Naive thymus-derived CD4-positive, alpha-beta T cell (primary cell): ENCODE measurements around the gene SAFB2. TPM values are rescaled to one million over a fixed set of nuclear protein-coding genes. Genes with fewer than 3 reads are reported as not detected.
A peak's percentile ranks its signal among the peaks of the same experiment; 100 is the strongest.

ENCODE experiments used
- ATAC-seq: fragments of 150-1000 bp; cut with Tn5 transposase; 2 replicates; pipeline ENCODE4 v1.10.0; 2021; ENCODE audit warnings: mild to moderate bottlenecking, moderate library complexity
- CTCF ChIA-PET: fragments of 350-600 bp; sonication (Branson Sonifier 250); formaldehyde crosslinking; loops from one replicate; lab custom pipeline; 2021; ENCODE audit warnings: antibody characterized with exemption; lab: Charles Lee
- POLR2A ChIA-PET: fragments of 350-600 bp; sonication (Branson Sonifier 250); formaldehyde crosslinking; loops from one replicate; lab custom pipeline; 2021; ENCODE audit warnings: antibody characterized with exemption, inconsistent platforms; lab: Charles Lee
- DNase-seq, 9 donors: peaks; one replicate each; pipeline versions ENCODE4 v3.0.0 to v3.0.0-alpha.2; 2020 to 2022; ENCODE audit warnings: mixed read lengths in 1 of 9
- H3K27ac ChIP-seq: one replicate; pipeline ENCODE4 v1.7.0; 2013; ENCODE audit warnings: mild to moderate bottlenecking, low read depth, low read length, moderate library complexity
- H3K27me3 ChIP-seq, 2 donors: one replicate each; pipeline ENCODE4 v1.7.0; 2013; ENCODE audit warnings: low read length in 2 of 2, mild to moderate bottlenecking in 2 of 2, moderate library complexity in 2 of 2; ENCODE audit not compliant: control insufficient read depth in 2 of 2, insufficient read depth in 2 of 2
- H3K36me3 ChIP-seq, 3 experiments: 1 replicate in 2 of 3; 2 replicates in 1 of 3; pipeline ENCODE4 v1.7.0; 2013; ENCODE audit warnings: low read length in 3 of 3, mild to moderate bottlenecking in 3 of 3, moderate library complexity in 1 of 3; ENCODE audit not compliant: insufficient read depth in 3 of 3, control insufficient read depth in 2 of 3
- H3K4me1 ChIP-seq, 2 donors: one replicate each; pipeline ENCODE4 v1.7.0; 2013; ENCODE audit warnings: low read length in 2 of 2, mild to moderate bottlenecking in 2 of 2, moderate library complexity in 1 of 2; ENCODE audit not compliant: control insufficient read depth in 2 of 2, insufficient read depth in 2 of 2
- H3K4me3 ChIP-seq: 2 replicates; pipeline ENCODE4 v1.7.0; 2013; ENCODE audit warnings: mild to moderate bottlenecking, low read length
- H3K9me3 ChIP-seq, 3 experiments: 1 replicate in 2 of 3; 2 replicates in 1 of 3; pipeline ENCODE4 v1.7.0; 2013; ENCODE audit warnings: low read length in 3 of 3; ENCODE audit not compliant: control insufficient read depth in 2 of 3
- H3K27ac Mint-ChIP-seq, 9 donors: one replicate each; pipeline ENCODE4 v1.8.0; 2020 to 2022; ENCODE audit warnings: mixed read lengths in 9 of 9, mild to moderate bottlenecking in 8 of 9, moderate library complexity in 5 of 9, inconsistent platforms in 2 of 9
- H3K27me3 Mint-ChIP-seq, 5 donors: one replicate each; pipeline ENCODE4 v1.8.0; 2021 to 2022; ENCODE audit warnings: mixed read lengths in 5 of 5, mild to moderate bottlenecking in 1 of 5
- H3K36me3 Mint-ChIP-seq, 5 donors: one replicate each; pipeline ENCODE4 v1.8.0; 2020 to 2022; ENCODE audit warnings: mixed read lengths in 5 of 5, mild to moderate bottlenecking in 3 of 5, inconsistent platforms in 1 of 5
- H3K4me1 Mint-ChIP-seq, 7 donors: one replicate each; pipeline ENCODE4 v1.8.0; 2020 to 2022; ENCODE audit warnings: mixed read lengths in 7 of 7, mild to moderate bottlenecking in 3 of 7, inconsistent platforms in 1 of 7
- H3K4me3 Mint-ChIP-seq, 10 donors: one replicate each; pipeline ENCODE4 v1.8.0; 2020 to 2022; ENCODE audit warnings: mild to moderate bottlenecking in 10 of 10, mixed read lengths in 10 of 10, moderate library complexity in 6 of 10, inconsistent platforms in 2 of 10
- H3K9me3 Mint-ChIP-seq, 11 donors: one replicate each; pipeline ENCODE4 v1.8.0; 2020 to 2022; ENCODE audit warnings: mixed read lengths in 11 of 11, mild to moderate bottlenecking in 4 of 11, inconsistent platforms in 1 of 11, moderate library complexity in 1 of 11
- intact Hi-C, 2 donors: fragments of 100-400 bp; cut with micrococcal nuclease; formaldehyde crosslinking; loops; one replicate each; pipeline ENCODE4 v1.15.1; 2023
- polyA plus RNA-seq, 2 donors: library from polyadenylated mRNA; unstranded; fragments of 300-500 nt; fragmentation: Illumina TruSeq; gene quantifications; one replicate each; pipeline ENCODE4 v1.2.3, GENCODE V29; 2021
- total RNA-seq, 6 experiments: library from RNA in 5 of 6; stranded (reverse) in 5 of 6; gene quantifications; 1 replicate in 5 of 6; 2 replicates in 1 of 6; pipeline ENCODE4 v1.2.3 and lab custom pipeline; 2021 to 2026

The SAFB2 gene
- total and polyA plus RNA-seq, 7 experiments from 2014 or later: 28.5 to 250 (median 222) TPM

GRCh38 chr19:5585461-5586299, 36.9 kb downstream of the SAFB2 start:
- peak; percentile 69 for ATAC-seq
- H3K4me1 Mint-ChIP-seq: peaks cover 7 to 32% (median 12%) of the 10 kb centered on the region in 7 donors
- Histone ChIP-seq H3K4me1 (peaks cover 0 to 13% of the 10 kb centered on the region in 2 donors), H3K9me3 (no peaks in the 10 kb centered on the region), H3K27ac (peak overlapping the region; percentile 60), H3K4me3 (no peak overlapping the region), H3K27me3 (no peaks in the 10 kb centered on the region), H3K36me3 (peaks cover 4 to 65% (median 10%) of the 10 kb centered on the region in 3 experiments)
- peak overlapping the region in 9 of 10 donors; percentile 30 to 70 (median 57) for H3K4me3 Mint-ChIP-seq
- DNase-seq: peak in 7 of 9 donors; percentile 12 to 66 (median 31)
- intact Hi-C loops: no loop called here
- H3K36me3 Mint-ChIP-seq: peaks cover 0 to 32% (median 8%) of the 10 kb centered on the region in 5 donors
- peaks cover 0 to 1% (median 0%) of the 10 kb centered on the region in 11 donors for H3K9me3 Mint-ChIP-seq
- ChIA-PET CTCF (interaction anchor here (0.6 kb wide), 2 partner anchors 137 to 194 kb away, joined by 3 read pairs; no protein-coding TSS in a partner anchor), POLR2A (no interaction called here)
- no peaks in the 10 kb centered on the region for H3K27me3 Mint-ChIP-seq
- H3K27ac Mint-ChIP-seq: peak overlapping the region; percentile 55 to 91 (median 73)

- Mint-ChIP-seq H3K36me3 (peaks cover 0 to 3% (median 0%) of the 10 kb centered on the region in 5 donors), H3K4me3 (no peak overlapping the region), H3K9me3 (peaks cover 0 to 1% (median 0%) of the 10 kb centered on the region in 11 donors), H3K27ac (peak overlapping the region in 1 of 9 donors; percentile 59), H3K27me3 (no peaks in the 10 kb centered on the region), H3K4me1 (peaks cover 4 to 10% (median 8%) of the 10 kb centered on the region in 7 donors)
- H3K4me3 ChIP-seq: no peak overlapping the region
- H3K27ac ChIP-seq: no peak overlapping the region
- peaks cover 0 to 6% of the 10 kb centered on the region in 2 donors for H3K4me1 ChIP-seq
- intact Hi-C loops: no loop called here
- no peaks in the 10 kb centered on the region for H3K9me3 ChIP-seq
- no peaks in the 10 kb centered on the region for H3K27me3 ChIP-seq
- CTCF ChIA-PET: interaction anchor here (0.6 to 1.2 kb wide), 2 partner anchors 14 to 357 kb away, joined by 5 to 7 read pairs; no protein-coding TSS in a partner anchor
- ATAC-seq (no peak), DNase-seq (no peak)
- peaks cover 0 to 19% (median 0%) of the 10 kb centered on the region in 3 experiments for H3K36me3 ChIP-seq
- POLR2A ChIA-PET: interaction anchor here (0.5 kb wide), 1 partner anchor 139 kb away, joined by 4 read pairs; no protein-coding TSS in a partner anchor
Measured at GRCh38 chr19:5580161-5580571, 42.4 kb downstream of the SAFB2 start.

- peak overlapping the region in 1 of 9 donors; percentile 59 for H3K27ac Mint-ChIP-seq
- H3K9me3 Mint-ChIP-seq: peaks cover 0 to 1% (median 0%) of the 10 kb centered on the region in 11 donors
- no peaks in the 10 kb centered on the region for H3K27me3 Mint-ChIP-seq
- no peak overlapping the region for H3K4me3 Mint-ChIP-seq
- peaks cover 4 to 10% (median 8%) of the 10 kb centered on the region in 7 donors for H3K4me1 Mint-ChIP-seq
- Histone ChIP-seq H3K27ac (no peak overlapping the region), H3K4me1 (peaks cover 0 to 5% of the 10 kb centered on the region in 2 donors), H3K4me3 (no peak overlapping the region), H3K9me3 (no peaks in the 10 kb centered on the region), H3K36me3 (peaks cover 0 to 18% (median 0%) of the 10 kb centered on the region in 3 experiments), H3K27me3 (no peaks in the 10 kb centered on the region)
- CTCF ChIA-PET: interaction anchor here (1.2 kb wide), 1 partner anchor 15 kb away, joined by 5 read pairs; no protein-coding TSS in a partner anchor
- peaks cover 0 to 3% (median 0%) of the 10 kb centered on the region in 5 donors for H3K36me3 Mint-ChIP-seq
- POLR2A ChIA-PET: no interaction called here
- DNase-seq (no peak), ATAC-seq (no peak)
- intact Hi-C loops: loop anchor here (2.0 to 5.0 kb wide), 2 partner anchors 532 to 541 kb away; no protein-coding TSS in a partner anchor
Measured at GRCh38 chr19:5579697-5580096, 42.9 kb downstream of the SAFB2 start.

GRCh38 chr19:5579286-5579685, 43.3 kb downstream of the SAFB2 start:
- intact Hi-C loops: loop anchor here (2.0 to 5.0 kb wide), 2 partner anchors 532 to 540 kb away; no protein-coding TSS in a partner anchor
- no peaks in the 10 kb centered on the region for H3K9me3 ChIP-seq
- DNase-seq: no peak
- H3K4me3 Mint-ChIP-seq: no peak overlapping the region
- H3K27ac ChIP-seq: no peak overlapping the region
- no peak overlapping the region for H3K4me3 ChIP-seq
- peaks cover 0 to 3% (median 0%) of the 10 kb centered on the region in 5 donors for H3K36me3 Mint-ChIP-seq
- ATAC-seq: no peak
- no peaks in the 10 kb centered on the region for H3K27me3 Mint-ChIP-seq
- H3K4me1 Mint-ChIP-seq: peaks cover 4 to 10% (median 8%) of the 10 kb centered on the region in 7 donors
- no peak overlapping the region for H3K27ac Mint-ChIP-seq
- no peaks in the 10 kb centered on the region for H3K27me3 ChIP-seq
- POLR2A ChIA-PET: no interaction called here
- H3K36me3 ChIP-seq: peaks cover 0 to 15% (median 0%) of the 10 kb centered on the region in 3 experiments
- peaks cover 0 to 1% (median 0%) of the 10 kb centered on the region in 11 donors for H3K9me3 Mint-ChIP-seq
- CTCF ChIA-PET: no interaction called here
- peaks cover 0 to 5% of the 10 kb centered on the region in 2 donors for H3K4me1 ChIP-seq

- Histone ChIP-seq H3K9me3 (no peaks in the 10 kb centered on the region), H3K36me3 (peaks cover 0 to 8% (median 0%) of the 10 kb centered on the region in 3 experiments), H3K27me3 (no peaks in the 10 kb centered on the region), H3K4me3 (no peak overlapping the region), H3K27ac (no peak overlapping the region), H3K4me1 (peaks cover 0 to 5% of the 10 kb centered on the region in 2 donors)
- ATAC-seq: peak; percentile 95
- peaks cover 4 to 10% (median 7%) of the 10 kb centered on the region in 7 donors for H3K4me1 Mint-ChIP-seq
- H3K4me3 Mint-ChIP-seq: peak overlapping the region in 4 of 10 donors; percentile 6 to 33 (median 16)
- ChIA-PET CTCF (interaction anchor here (0.8 kb wide), 1 partner anchor 183 kb away, joined by 3 read pairs; no protein-coding TSS in a partner anchor), POLR2A (no interaction called here)
- DNase-seq: peak; percentile 41 to 80 (median 65)
- H3K36me3 Mint-ChIP-seq: peaks cover 0 to 3% (median 0%) of the 10 kb centered on the region in 5 donors
- H3K9me3 Mint-ChIP-seq: peaks cover 0 to 1% (median 0%) of the 10 kb centered on the region in 11 donors
- peak overlapping the region in 3 of 9 donors; percentile 21 to 30 (median 25) for H3K27ac Mint-ChIP-seq
- no peaks in the 10 kb centered on the region for H3K27me3 Mint-ChIP-seq
- intact Hi-C loops: loop anchor here (2.0 to 5.0 kb wide), 2 partner anchors 531 to 539 kb away; no protein-coding TSS in a partner anchor
Measured at GRCh38 chr19:5578097-5578846, 44.3 kb downstream of the SAFB2 start.

GRCh38 chr19:5575590-5575989, 47.0 kb downstream of the SAFB2 start:
- Histone ChIP-seq H3K27me3 (no peaks in the 10 kb centered on the region), H3K4me1 (peaks cover 0 to 5% of the 10 kb centered on the region in 2 donors), H3K27ac (no peak overlapping the region), H3K9me3 (no peaks in the 10 kb centered on the region), H3K36me3 (no peaks in the 10 kb centered on the region), H3K4me3 (no peak overlapping the region)
- DNase-seq (no peak), ATAC-seq (no peak)
- CTCF ChIA-PET: no interaction called here
- no peaks in the 10 kb centered on the region for H3K27me3 Mint-ChIP-seq
- H3K4me1 Mint-ChIP-seq: peaks cover 4 to 10% (median 7%) of the 10 kb centered on the region in 7 donors
- intact Hi-C loops: loop anchor here in 1 of 2 donors (5.0 kb wide), 1 partner anchor 528 kb away; no protein-coding TSS in a partner anchor
- H3K27ac Mint-ChIP-seq: no peak overlapping the region
- H3K36me3 Mint-ChIP-seq: no peaks in the 10 kb centered on the region
- H3K4me3 Mint-ChIP-seq: no peak overlapping the region
- POLR2A ChIA-PET: no interaction called here
- H3K9me3 Mint-ChIP-seq: no peaks in the 10 kb centered on the region
